ENCODE data around the gene FUT7. TPM values are rescaled to one million over a fixed set of nuclear protein-coding genes. Genes with fewer than 3 reads are reported as not detected.

Gene FUT7
- total and polyA plus RNA-seq, 9 of the 15 experiments (the other 6 are each of a cell fraction or from before 2014, with no cell fraction given): not detected

DNA sequence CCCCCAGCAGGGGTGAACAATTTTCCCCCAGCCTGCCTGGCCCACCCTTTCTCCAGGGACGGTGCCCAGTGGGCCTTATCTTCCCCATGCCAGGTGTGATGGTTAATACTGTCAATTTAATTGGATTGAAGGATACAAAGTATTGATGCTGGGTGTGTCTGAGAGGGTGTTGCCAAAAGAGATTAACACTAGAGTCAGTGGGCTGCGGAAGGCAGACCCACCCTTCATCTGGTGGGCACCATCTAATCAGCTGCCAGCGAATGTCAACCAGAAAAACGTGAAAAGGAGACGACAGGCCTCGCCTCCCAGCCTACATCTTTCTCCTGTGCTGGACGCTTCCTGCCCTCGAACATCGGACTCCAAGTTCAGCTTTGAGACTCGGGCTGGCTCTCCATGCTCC is 5.6 kb upstream of the FUT7 start (continued):
- TF ChIP-seq ATF3 (IDR thresholded peaks at IDR 0.05): no peak
- no peak for TF ChIP-seq ATF3 (CRISPR knock-in tag; conservative IDR thresholded peaks at IDR 0.05)
- no peak for TF ChIP-seq TGIF2 (CRISPR knock-in tag; IDR thresholded peaks at IDR 0.05)
- TF ChIP-seq XRCC5 (IDR thresholded peaks at IDR 0.05; ENCODE audit: low read depth, low read length): no peak
- TF ChIP-seq, protein P1, sequence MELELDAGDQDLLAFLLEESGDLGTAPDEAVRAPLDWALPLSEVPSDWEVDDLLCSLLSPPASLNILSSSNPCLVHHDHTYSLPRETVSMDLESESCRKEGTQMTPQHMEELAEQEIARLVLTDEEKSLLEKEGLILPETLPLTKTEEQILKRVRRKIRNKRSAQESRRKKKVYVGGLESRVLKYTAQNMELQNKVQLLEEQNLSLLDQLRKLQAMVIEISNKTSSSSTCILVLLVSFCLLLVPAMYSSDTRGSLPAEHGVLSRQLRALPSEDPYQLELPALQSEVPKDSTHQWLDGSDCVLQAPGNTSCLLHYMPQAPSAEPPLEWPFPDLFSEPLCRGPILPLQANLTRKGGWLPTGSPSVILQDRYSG (tag; conservative IDR thresholded peaks at IDR 0.05; ENCODE audit: low read depth): no peak
- no peak for TF ChIP-seq GATA2 (CRISPR knock-in tag; IDR thresholded peaks at IDR 0.05)
- no peak for TF ChIP-seq NELFE (IDR thresholded peaks at IDR 0.05; ENCODE audit: insufficient read depth, insufficient read length)
- TF ChIP-seq PHF21A (IDR thresholded peaks at IDR 0.05; ENCODE audit: borderline replicate concordance, low read depth): no peak
- TF ChIP-seq TSC22D4 (tag; IDR thresholded peaks at IDR 0.05): no peak
- no peak for TF ChIP-seq RFX1 (IDR thresholded peaks at IDR 0.05)
